DMS153 (cell line): ENCODE results near the gene FOXP1.
A peak's percentile ranks its signal among the peaks of the same experiment; 100 is the strongest.

ENCODE experiments used
- DNase-seq: peaks from one replicate; lab custom pipeline; 2025; lab: John Stamatoyannopoulos, UW

FOXP1 gene

DNA sequence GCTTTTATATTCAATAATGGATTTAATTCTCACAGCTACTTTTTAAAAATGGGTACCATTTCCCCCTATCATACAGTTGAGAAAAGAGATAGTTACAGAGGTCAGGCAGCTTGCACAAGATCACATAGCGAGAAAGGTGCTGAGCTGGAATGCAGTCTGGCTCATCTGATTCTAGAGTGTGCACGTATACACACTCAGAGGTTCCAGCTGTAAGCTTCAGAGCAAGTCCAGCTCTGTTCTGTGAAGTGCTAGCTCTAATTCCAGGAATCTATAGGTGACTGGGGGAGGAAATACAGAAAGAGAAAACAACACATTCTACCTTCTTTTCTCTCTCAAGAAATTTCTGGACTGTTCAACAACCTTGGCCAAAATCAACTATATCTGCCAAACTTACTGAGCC lies 318.7 kb downstream of the FOXP1 start:
- DNase-seq, result no peak

DNA sequence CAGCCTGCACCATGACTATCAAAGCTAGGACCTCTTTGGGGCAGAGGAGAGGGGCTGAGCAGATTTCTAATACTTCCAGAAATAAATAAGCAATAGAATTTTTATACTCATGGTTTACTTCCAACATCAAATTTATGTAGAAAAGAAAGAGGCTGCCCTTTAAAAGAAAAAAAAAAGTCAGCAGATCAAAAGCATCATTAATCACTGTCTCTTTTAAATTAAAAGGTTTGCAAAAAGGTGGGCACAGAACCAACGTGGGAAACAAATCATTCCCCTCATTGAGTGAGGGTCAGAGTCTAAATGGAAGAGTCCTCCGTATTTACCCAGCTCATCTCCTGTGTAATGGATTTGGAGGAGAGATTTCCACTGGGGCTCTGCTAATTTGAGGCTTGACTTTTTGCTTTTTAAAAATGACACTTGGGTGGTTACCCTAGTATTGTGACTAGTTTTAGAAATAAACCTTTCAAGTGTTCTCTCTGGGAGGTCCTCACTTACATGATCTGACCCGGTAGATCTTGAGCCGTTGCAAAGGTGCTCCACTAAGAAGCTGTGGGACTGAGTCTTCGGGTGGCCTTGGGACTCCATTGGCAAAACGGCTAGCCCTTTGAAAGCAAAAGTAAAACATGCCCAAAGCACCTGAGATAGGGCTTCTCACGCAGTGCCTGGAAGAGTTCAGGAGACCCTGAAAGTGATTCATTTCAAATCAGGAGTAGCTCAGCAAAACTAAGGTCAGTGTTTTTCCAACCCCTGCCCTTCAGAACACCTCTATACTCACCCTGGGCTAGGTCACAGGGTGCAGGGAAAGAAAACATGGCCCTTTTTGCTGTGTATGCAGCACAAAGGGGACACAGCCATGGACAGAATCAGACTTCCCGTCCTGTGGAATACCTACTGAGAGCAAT lies 320.9 kb downstream of the FOXP1 start:
- no peak for DNase-seq

GRCh38 chr3:71260782-71261181 lies 322.7 kb downstream of the FOXP1 start:
- DNase-seq, result no peak

DNA sequence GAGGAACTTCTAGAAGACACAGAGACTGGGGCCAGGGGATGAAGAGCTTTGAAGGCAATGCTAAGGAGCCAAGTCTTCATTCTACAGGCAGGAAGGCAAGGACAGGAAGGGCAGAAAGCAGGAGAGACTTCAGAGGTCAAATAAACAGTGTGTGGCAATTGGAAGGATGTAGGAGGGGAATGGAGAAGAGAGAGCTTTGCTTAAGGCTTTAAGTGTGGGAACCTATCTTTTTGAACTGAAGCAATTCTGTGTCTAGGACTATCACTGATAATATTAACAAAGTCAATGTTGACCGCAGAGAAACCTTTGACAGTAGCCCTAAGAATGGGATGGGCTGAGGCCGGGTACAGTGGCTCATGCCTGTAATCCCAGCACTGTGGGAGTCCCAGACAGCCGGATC lies 325.0 kb downstream of the FOXP1 start:
- DNase-seq, result no peak

- peak; percentile 81 for DNase-seq
Observed at GRCh38 chr3:71258116-71258515, 325.4 kb downstream of the FOXP1 start.

- DNase-seq, result no peak
Observed at GRCh38 chr3:71255498-71255897, 328.0 kb downstream of the FOXP1 start.

DNA sequence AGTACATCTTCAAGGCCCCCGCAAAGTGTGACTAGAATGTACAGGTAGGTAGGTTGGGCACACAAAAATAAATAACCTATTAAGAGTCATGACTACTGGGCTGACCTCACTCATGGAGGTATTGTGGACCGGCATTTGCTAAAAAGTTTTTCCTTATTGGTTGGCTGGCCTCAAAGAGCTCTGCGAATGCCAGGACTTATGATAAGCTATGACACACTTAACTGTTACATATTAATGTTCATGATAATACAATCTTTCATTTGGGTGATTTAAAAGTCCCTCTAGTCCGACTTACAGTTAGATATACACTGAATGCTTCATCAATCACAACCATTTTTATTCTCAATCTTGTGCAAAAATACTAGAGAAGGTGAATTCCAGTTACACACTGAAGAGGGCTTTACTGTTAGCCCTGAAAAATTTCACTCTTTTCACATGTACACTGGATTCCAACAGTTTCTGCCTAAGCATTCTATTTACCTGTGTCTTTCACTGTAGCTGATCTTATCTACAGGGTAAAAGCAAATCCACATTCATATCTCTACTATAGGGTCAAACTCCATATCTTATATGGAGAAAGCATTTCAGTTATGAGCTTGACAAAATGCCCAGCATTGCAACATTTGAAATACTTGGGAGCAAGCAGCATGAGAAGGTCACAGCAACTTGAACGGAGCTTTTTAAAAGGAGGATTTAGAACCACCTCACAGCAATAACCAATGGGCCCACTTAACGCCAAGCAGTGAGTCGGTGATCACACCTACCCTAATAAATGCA lies 329.1 kb downstream of the FOXP1 start:
- no peak for DNase-seq

DNA sequence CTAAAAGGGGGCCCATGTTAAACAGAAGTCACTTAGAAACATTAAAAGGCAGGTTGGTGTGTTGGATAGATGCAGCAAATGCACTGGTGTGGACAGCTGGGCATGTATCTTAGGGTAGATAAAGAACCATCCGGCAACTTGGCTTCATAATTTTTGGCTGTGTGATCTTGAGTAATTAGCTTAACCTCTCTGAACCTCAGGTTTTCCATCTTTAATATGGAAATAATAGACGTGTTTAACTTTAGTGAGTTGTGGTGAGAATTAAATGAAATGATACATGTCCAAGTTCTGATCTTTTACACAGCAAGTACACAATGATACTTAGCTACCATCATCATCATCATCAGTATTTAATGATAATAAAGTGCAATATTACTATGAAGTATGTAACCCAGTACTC lies 330.4 kb downstream of the FOXP1 start:
- DNase-seq, result no peak

GRCh38 chr3:71252466-71252865 lies 331.1 kb downstream of the FOXP1 start:
- no peak for DNase-seq

DNA sequence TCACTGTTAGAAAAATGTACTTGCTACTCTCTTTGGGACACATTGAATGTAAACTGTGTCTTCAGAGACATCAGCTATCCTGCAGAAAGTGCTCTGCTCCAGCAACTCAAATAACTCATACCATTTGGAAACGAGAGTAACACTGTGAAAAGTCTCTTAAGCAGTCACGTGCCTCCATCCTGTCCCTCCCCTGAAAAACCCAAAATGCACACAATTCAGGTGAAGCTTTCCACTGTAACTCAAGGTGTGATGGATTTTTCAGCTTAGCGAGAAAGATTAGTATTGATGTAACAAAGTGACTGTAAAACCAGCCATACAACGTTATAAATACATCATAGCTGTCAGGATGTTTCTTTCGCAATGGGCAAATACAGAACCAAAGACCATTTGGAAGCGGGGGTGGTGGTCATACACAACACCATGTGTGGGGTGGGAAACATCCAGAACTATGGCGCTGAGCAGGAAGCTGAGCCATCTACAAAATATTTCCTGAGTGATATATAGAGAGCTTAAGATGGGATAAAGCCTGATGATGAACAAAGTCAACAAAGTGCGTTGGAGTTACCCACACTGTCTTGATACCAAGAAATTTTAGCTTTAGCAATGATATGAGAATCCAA lies 332.3 kb downstream of the FOXP1 start:
- no peak for DNase-seq

GRCh38 chr3:71250026-71250425 lies 333.5 kb downstream of the FOXP1 start:
- DNase-seq, result no peak

GRCh38 chr3:71247958-71248335 lies 335.6 kb downstream of the FOXP1 start:
- DNase-seq, result no peak

DNA sequence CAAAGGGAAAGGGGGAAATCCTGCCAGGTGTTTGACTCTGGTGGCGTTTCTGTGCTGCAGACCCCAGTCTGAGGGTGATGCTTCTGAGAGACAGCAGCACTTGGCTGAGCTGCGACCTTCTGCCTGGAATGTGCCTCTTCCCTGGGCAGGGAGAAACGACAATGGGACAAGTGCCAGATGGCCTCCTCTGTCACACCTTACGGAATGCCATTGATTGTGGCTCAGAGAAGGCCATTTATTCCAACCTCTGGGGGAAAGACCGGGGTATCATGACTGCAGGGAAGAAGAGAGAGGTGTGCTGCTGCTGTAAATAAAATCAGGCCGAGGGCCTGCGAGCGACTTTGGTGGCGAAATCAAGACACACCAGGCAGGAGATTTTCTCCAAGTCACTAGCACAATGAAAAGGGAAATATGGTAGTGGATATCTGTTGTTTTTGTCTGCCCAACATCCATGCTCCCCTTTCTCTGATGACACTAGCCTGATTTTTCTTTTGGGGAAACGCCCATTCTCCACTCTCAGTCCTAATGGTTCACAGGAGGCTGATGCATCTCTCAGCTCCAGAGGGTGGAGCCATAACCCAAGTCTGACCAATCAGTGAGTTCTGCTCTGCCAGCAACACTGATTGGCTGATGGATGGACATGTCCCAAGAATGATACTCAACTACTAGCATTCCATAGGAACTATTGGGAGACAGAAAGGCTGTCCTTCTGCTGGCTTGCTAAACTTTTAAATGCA lies 336.1 kb downstream of the FOXP1 start:
- no peak for DNase-seq

DNA sequence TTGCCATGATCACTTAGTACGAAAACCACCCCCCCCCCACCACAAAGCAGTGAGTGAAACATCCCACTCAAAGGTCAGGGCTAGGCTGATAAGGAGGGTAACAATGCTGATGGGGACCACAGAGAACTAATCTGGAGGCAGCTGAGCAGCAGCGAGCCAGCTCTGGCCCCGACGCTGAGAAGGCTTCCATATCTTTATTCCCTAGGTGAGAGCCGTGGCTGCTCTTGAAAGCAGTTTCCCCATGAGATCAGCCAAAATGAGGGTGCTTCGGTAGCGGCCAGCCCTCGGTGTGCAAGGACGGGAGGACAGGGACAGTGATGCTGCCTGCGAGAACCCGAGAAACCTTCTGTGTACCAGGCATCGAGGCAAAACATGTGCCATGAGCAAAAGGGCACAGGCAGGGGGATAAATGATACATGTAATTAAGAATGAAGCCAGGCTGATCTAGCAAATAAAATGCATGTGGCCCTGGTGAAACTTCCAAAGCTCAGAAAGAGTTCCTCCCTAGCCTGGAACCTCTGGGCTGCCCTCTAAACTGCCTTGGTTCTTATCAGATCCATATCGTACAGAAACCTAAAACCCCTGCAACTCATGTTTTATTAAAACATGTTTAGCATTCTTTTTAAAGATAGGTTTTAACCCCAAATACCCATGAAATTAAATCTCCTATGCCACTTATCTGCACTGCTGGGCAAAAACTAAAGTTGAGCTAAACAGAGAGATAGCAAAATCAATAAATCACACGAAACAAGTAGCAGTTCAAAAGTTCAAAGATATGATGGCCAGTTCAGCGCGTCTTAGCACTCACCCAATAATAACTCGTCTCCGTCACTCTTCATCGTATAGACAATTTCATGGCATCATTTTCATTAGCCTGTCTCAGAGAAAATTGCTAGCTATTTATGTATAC lies 337.3 kb downstream of the FOXP1 start:
- DNase-seq, result no peak

- DNase-seq, result no peak
Observed at GRCh38 chr3:71244826-71245488, 338.6 kb downstream of the FOXP1 start.

- DNase-seq, result no peak
Observed at GRCh38 chr3:71244153-71244825, 339.2 kb downstream of the FOXP1 start.

GRCh38 chr3:71243229-71243628 lies 340.3 kb downstream of the FOXP1 start:
- DNase-seq, result no peak

DNA sequence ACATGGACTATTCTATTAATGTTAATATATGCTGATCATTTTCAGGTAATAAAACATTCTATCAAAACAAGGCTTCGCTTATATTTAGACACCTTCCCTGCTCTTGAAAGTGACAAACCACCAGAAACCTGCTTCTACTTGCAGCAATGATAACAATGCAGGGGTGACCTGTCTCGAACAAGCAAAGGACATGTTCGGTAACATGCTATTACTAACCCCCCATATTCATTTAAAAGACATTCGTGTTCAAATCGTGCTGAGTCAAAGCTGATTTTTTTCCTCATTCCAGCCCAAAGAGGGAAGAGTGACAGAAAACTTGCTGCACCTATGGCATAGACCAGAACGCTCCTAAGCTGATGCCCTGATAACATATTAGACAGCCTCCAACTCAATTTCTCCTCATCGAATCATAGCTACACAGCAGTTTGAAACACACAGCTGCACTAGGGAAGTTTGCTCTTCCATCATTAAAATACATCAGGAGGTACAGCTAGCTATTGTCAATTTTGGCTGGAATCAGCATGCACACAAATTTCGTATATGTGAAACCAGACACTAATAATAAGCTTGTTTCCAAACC lies 341.5 kb downstream of the FOXP1 start:
- DNase-seq, result no peak

DNA sequence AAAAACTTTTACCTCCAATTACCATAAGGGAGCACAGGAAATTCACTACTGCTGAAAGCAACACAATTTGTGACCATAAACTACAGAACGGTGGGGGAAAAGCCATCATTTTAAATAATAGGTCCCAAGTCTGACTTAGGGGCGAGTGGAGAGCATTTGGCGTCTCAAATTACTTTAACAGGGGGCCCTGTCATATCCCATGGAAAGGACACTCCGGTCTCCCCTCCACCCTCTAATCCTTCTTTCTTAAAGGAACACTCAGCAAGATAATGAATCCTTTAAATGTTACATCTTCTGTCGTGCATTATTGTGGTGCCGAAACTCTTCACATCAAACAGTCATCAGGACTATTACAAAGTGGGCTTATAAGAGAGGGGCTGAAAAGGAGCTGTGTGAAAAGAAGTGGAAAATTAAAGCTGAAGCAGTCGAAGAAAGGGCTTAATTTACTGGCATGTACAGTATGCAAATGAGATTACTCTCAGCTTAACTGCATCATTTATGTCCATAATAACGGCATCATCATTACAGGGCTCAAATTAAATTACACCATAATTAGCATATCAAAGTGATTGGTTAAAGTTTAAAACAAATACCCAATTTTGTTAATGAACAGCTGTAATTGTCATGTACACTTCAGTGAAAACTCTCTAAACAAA lies 342.2 kb downstream of the FOXP1 start:
- DNase-seq, result no peak
